ENCODE data around the gene GRIFIN.
A peak's percentile ranks its signal among the peaks of the same experiment; 100 is the strongest.

GRIFIN gene

GRCh38 chr7:2490181-2490651, 14.0 kb upstream of the GRIFIN start:
- no peaks in the 10 kb centered on the region for H3K36me3 ChIP-seq (ENCODE audit: control insufficient read depth in 2 of 2, insufficient read depth in 2 of 2, low read length in 2 of 2)
- no peak overlapping the region for H3K9ac ChIP-seq (ENCODE audit: low read depth in 1 of 2, low read length in 2 of 2)
- no peaks in the 10 kb centered on the region for H3K9me3 ChIP-seq (ENCODE audit: control insufficient read depth in 2 of 2, low read length in 2 of 2)
- H3K4me3 ChIP-seq (ENCODE audit: low read length in 2 of 2) = no peak overlapping the region
- H3K4me1 ChIP-seq (ENCODE audit: control insufficient read depth in 2 of 2, insufficient read depth in 2 of 2, low read length in 2 of 2) = peaks cover 10 to 22% of the 10 kb centered on the region in 2 donors
- no peak overlapping the region for H3K27ac ChIP-seq (ENCODE audit: low read depth in 2 of 2, low read length in 2 of 2)
- H3K27me3 ChIP-seq (ENCODE audit: control insufficient read depth in 2 of 2, insufficient read depth in 2 of 2, low read length in 2 of 2) = peaks cover 0 to 2% of the 10 kb centered on the region in 2 donors

DNA sequence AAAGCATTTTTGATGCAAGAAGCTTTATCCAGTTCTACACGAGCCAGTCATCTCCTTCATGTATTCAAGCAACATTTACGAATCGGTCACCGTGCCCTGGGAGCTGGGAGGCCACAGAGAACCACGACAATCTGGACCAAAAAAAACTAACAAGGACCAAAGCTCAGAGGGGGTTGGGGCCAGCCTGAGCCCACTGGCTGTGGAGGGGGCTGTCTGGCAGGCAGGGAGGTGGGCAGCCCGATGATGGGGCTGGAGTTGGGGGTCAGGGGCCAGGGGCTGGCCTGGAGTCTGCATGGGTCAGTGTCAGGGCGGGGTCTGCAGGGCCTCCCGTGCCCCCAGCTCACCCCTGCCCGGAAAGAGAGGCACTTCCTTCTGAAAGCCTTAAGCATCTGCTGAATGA, 12.5 kb upstream of the GRIFIN start:
- H3K4me1 ChIP-seq (ENCODE audit: control insufficient read depth in 2 of 2, insufficient read depth in 2 of 2, low read length in 2 of 2) = peaks cover 4 to 10% of the 10 kb centered on the region in 2 donors
- no peak overlapping the region for H3K4me3 ChIP-seq (ENCODE audit: low read length in 2 of 2)
- H3K27me3 ChIP-seq (ENCODE audit: control insufficient read depth in 2 of 2, insufficient read depth in 2 of 2, low read length in 2 of 2) = peaks cover 0 to 2% of the 10 kb centered on the region in 2 donors
- no peak overlapping the region for H3K27ac ChIP-seq (ENCODE audit: low read depth in 2 of 2, low read length in 2 of 2)
- no peak overlapping the region for H3K9ac ChIP-seq (ENCODE audit: low read depth in 1 of 2, low read length in 2 of 2)
- H3K36me3 ChIP-seq (ENCODE audit: control insufficient read depth in 2 of 2, insufficient read depth in 2 of 2, low read length in 2 of 2) = no peaks in the 10 kb centered on the region
- H3K9me3 ChIP-seq (ENCODE audit: control insufficient read depth in 2 of 2, low read length in 2 of 2) = no peaks in the 10 kb centered on the region

- Histone ChIP-seq H3K36me3 (ENCODE audit: control insufficient read depth in 2 of 2, insufficient read depth in 2 of 2, low read length in 2 of 2) (no peaks in the 10 kb centered on the region), H3K4me1 (ENCODE audit: control insufficient read depth in 2 of 2, insufficient read depth in 2 of 2, low read length in 2 of 2) (peaks cover 2 to 6% of the 10 kb centered on the region in 2 donors), H3K27ac (ENCODE audit: low read depth in 2 of 2, low read length in 2 of 2) (no peak overlapping the region), H3K27me3 (ENCODE audit: control insufficient read depth in 2 of 2, insufficient read depth in 2 of 2, low read length in 2 of 2) (peaks cover 0 to 2% of the 10 kb centered on the region in 2 donors), H3K9ac (ENCODE audit: low read depth in 1 of 2, low read length in 2 of 2) (no peak overlapping the region), H3K4me3 (ENCODE audit: low read length in 2 of 2) (no peak overlapping the region), H3K9me3 (ENCODE audit: control insufficient read depth in 2 of 2, low read length in 2 of 2) (no peaks in the 10 kb centered on the region)
These were observed 12.1 kb upstream of the GRIFIN start for GRCh38 chr7:2488272-2488645.

DNA sequence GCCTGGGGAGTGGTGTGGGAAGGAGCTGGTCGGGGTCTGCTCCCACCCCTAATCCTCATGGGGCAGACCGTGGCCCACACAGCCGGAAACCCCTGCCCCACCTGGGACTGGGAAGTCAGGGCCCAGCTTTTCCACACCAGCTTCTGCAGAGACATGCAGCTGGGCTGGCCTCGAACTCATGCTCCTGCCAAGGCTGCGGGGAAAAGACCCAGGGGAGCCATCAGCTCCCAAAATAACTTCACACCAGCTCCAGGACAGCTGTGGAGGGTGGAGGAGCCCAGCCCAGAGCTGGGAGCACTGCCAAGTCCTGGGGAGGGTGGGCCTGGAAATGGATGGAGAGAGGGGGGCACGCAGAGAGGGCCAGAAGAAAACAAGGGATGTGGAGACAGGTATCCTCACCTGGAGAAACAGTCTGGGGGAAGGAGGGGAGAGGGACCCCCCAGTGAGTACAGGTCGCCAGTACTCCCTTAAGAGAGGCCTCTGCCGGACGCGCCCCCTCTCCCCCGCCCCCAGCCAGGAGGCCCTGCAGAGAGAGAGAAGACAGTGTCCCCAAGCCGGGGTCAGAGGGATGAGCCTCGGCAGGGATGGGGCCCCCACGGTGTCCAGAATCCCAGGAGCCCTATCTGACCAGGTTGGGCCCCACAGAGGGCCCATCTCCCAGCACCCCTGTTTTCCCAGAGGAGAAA, 11.5 kb upstream of the GRIFIN start:
- H3K4me3 ChIP-seq (ENCODE audit: low read length in 2 of 2) = no peak overlapping the region

GRCh38 chr7:2484868-2485267, 8.7 kb upstream of the GRIFIN start:
- Histone ChIP-seq H3K27me3 (ENCODE audit: control insufficient read depth in 2 of 2, insufficient read depth in 2 of 2, low read length in 2 of 2) (no peaks in the 10 kb centered on the region), H3K4me3 (ENCODE audit: low read length in 2 of 2) (no peak overlapping the region), H3K27ac (ENCODE audit: low read depth in 2 of 2, low read length in 2 of 2) (no peak overlapping the region), H3K36me3 (ENCODE audit: control insufficient read depth in 2 of 2, insufficient read depth in 2 of 2, low read length in 2 of 2) (no peaks in the 10 kb centered on the region), H3K9me3 (ENCODE audit: control insufficient read depth in 2 of 2, low read length in 2 of 2) (peaks cover 3 to 5% of the 10 kb centered on the region in 2 donors), H3K4me1 (ENCODE audit: control insufficient read depth in 2 of 2, insufficient read depth in 2 of 2, low read length in 2 of 2) (no peaks in the 10 kb centered on the region), H3K9ac (ENCODE audit: low read depth in 1 of 2, low read length in 2 of 2) (no peak overlapping the region)

More for the DNA sequence above, 11.5 kb upstream of the GRIFIN start:
- H3K27me3 ChIP-seq (ENCODE audit: control insufficient read depth in 2 of 2, insufficient read depth in 2 of 2, low read length in 2 of 2) = no peaks in the 10 kb centered on the region
- H3K9ac ChIP-seq (ENCODE audit: low read depth in 1 of 2, low read length in 2 of 2) = no peak overlapping the region
- no peaks in the 10 kb centered on the region for H3K36me3 ChIP-seq (ENCODE audit: control insufficient read depth in 2 of 2, insufficient read depth in 2 of 2, low read length in 2 of 2)
- no peak overlapping the region for H3K27ac ChIP-seq (ENCODE audit: low read depth in 2 of 2, low read length in 2 of 2)
- peaks cover 0 to under 1% of the 10 kb centered on the region in 2 donors for H3K4me1 ChIP-seq (ENCODE audit: control insufficient read depth in 2 of 2, insufficient read depth in 2 of 2, low read length in 2 of 2)
- peaks cover 3% of the 10 kb centered on the region in 2 donors for H3K9me3 ChIP-seq (ENCODE audit: control insufficient read depth in 2 of 2, low read length in 2 of 2)

GRCh38 chr7:2483494-2483893, 7.3 kb upstream of the GRIFIN start:
- peaks cover 5 to 8% of the 10 kb centered on the region in 2 donors for H3K4me1 ChIP-seq (ENCODE audit: control insufficient read depth in 2 of 2, insufficient read depth in 2 of 2, low read length in 2 of 2)
- peaks cover 3 to 5% of the 10 kb centered on the region in 2 donors for H3K9me3 ChIP-seq (ENCODE audit: control insufficient read depth in 2 of 2, low read length in 2 of 2)
- no peak overlapping the region for H3K4me3 ChIP-seq (ENCODE audit: low read length in 2 of 2)
- peaks cover 0 to 4% of the 10 kb centered on the region in 2 donors for H3K27me3 ChIP-seq (ENCODE audit: control insufficient read depth in 2 of 2, insufficient read depth in 2 of 2, low read length in 2 of 2)
- H3K36me3 ChIP-seq (ENCODE audit: control insufficient read depth in 2 of 2, insufficient read depth in 2 of 2, low read length in 2 of 2) = no peaks in the 10 kb centered on the region
- no peak overlapping the region for H3K27ac ChIP-seq (ENCODE audit: low read depth in 2 of 2, low read length in 2 of 2)
- H3K9ac ChIP-seq (ENCODE audit: low read depth in 1 of 2, low read length in 2 of 2) = no peak overlapping the region

- Histone ChIP-seq H3K4me3 (ENCODE audit: low read length in 2 of 2) (no peak overlapping the region), H3K27ac (ENCODE audit: low read depth in 2 of 2, low read length in 2 of 2) (no peak overlapping the region), H3K4me1 (ENCODE audit: control insufficient read depth in 2 of 2, insufficient read depth in 2 of 2, low read length in 2 of 2) (peaks cover 11 to 14% of the 10 kb centered on the region in 2 donors), H3K36me3 (ENCODE audit: control insufficient read depth in 2 of 2, insufficient read depth in 2 of 2, low read length in 2 of 2) (no peaks in the 10 kb centered on the region), H3K9me3 (ENCODE audit: control insufficient read depth in 2 of 2, low read length in 2 of 2) (peaks cover 3 to 5% of the 10 kb centered on the region in 2 donors), H3K27me3 (ENCODE audit: control insufficient read depth in 2 of 2, insufficient read depth in 2 of 2, low read length in 2 of 2) (peaks cover 0 to 4% of the 10 kb centered on the region in 2 donors), H3K9ac (ENCODE audit: low read depth in 1 of 2, low read length in 2 of 2) (no peak overlapping the region)
These were observed 6.7 kb upstream of the GRIFIN start for GRCh38 chr7:2482725-2483451.

DNA sequence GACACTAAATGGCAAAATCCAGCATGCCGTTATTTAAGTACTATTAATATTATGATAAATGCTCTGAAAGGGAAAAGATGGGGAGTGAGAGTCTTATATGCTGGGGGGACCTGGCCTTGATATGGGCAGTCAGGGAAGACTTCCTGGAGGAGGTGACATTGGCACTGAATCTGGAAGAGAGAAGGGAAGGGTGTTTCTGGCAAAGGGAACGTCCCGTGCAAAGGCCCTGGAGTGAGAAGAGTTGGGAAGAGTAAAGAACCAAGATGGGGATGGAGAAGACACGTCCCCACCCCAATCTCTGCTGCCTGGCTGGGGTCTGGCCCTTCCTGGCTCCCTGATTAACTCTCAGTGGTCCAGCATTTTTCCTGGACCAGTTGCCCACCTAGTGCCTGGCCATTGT, 5.0 kb upstream of the GRIFIN start:
- peaks cover 0 to 4% of the 10 kb centered on the region in 2 donors for H3K27me3 ChIP-seq (ENCODE audit: control insufficient read depth in 2 of 2, insufficient read depth in 2 of 2, low read length in 2 of 2)
- no peak overlapping the region for H3K27ac ChIP-seq (ENCODE audit: low read depth in 2 of 2, low read length in 2 of 2)
- peaks cover 3 to 5% of the 10 kb centered on the region in 2 donors for H3K9me3 ChIP-seq (ENCODE audit: control insufficient read depth in 2 of 2, low read length in 2 of 2)
- peaks cover 16 to 26% of the 10 kb centered on the region in 2 donors for H3K4me1 ChIP-seq (ENCODE audit: control insufficient read depth in 2 of 2, insufficient read depth in 2 of 2, low read length in 2 of 2)
- no peaks in the 10 kb centered on the region for H3K36me3 ChIP-seq (ENCODE audit: control insufficient read depth in 2 of 2, insufficient read depth in 2 of 2, low read length in 2 of 2)
- no peak overlapping the region for H3K4me3 ChIP-seq (ENCODE audit: low read length in 2 of 2)
- no peak overlapping the region for H3K9ac ChIP-seq (ENCODE audit: low read depth in 1 of 2, low read length in 2 of 2)

GRCh38 chr7:2480070-2480408, 3.8 kb upstream of the GRIFIN start:
- Histone ChIP-seq H3K9ac (ENCODE audit: low read depth in 1 of 2, low read length in 2 of 2) (no peak overlapping the region), H3K36me3 (ENCODE audit: control insufficient read depth in 2 of 2, insufficient read depth in 2 of 2, low read length in 2 of 2) (no peaks in the 10 kb centered on the region), H3K27me3 (ENCODE audit: control insufficient read depth in 2 of 2, insufficient read depth in 2 of 2, low read length in 2 of 2) (peaks cover 0 to 4% of the 10 kb centered on the region in 2 donors), H3K4me1 (ENCODE audit: control insufficient read depth in 2 of 2, insufficient read depth in 2 of 2, low read length in 2 of 2) (peaks cover 16 to 26% of the 10 kb centered on the region in 2 donors), H3K9me3 (ENCODE audit: control insufficient read depth in 2 of 2, low read length in 2 of 2) (peaks cover 3 to 5% of the 10 kb centered on the region in 2 donors), H3K27ac (ENCODE audit: low read depth in 2 of 2, low read length in 2 of 2) (no peak overlapping the region), H3K4me3 (ENCODE audit: low read length in 2 of 2) (no peak overlapping the region)

DNA sequence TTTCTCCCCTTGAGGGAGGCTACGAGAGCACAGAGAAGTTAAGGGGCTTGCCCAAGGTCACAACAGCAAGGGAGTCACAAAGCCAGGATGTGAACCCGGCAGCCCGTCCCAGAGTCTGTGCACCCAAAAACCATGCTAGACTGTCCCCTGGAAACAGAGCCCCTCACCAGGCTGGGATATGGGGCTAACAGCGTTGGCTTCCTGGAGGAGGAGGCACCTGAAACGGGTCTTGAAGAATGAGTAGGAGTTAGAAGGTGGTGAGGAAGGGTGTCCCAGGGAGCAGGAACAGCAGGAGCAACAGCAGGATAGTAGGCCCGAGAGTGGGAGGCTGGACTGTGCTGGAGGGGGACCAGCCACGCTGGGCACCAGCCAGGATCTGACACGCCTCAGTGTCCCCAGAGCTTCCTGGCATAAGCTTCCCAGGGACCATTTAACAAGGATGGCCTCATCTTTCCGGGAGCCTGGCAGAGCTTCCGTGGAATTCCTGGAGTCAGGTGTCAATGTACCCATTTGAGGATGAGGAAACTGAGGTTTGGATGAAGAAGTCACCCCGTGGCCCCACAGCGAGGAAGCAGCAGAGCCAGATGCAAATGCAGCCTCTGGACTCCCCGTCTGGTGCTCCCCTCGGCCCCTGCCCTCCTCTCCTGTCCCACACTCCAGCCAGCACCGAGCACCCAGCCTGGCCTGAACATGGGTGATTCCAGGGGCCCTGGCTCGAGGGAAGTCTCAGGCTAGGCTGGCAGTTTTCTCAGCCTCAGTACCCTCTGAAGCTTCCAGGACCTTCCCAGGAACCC, 3.3 kb upstream of the GRIFIN start:
- Histone ChIP-seq H3K27ac (ENCODE audit: low read depth in 2 of 2, low read length in 2 of 2) (no peak overlapping the region), H3K9ac (ENCODE audit: low read depth in 1 of 2, low read length in 2 of 2) (peak overlapping the region in 1 of 2 donors; percentile 77), H3K4me3 (ENCODE audit: low read length in 2 of 2) (no peak overlapping the region), H3K27me3 (ENCODE audit: control insufficient read depth in 2 of 2, insufficient read depth in 2 of 2, low read length in 2 of 2) (peaks cover 0 to 4% of the 10 kb centered on the region in 2 donors), H3K36me3 (ENCODE audit: control insufficient read depth in 2 of 2, insufficient read depth in 2 of 2, low read length in 2 of 2) (no peaks in the 10 kb centered on the region), H3K9me3 (ENCODE audit: control insufficient read depth in 2 of 2, low read length in 2 of 2) (peaks cover 3 to 5% of the 10 kb centered on the region in 2 donors), H3K4me1 (ENCODE audit: control insufficient read depth in 2 of 2, insufficient read depth in 2 of 2, low read length in 2 of 2) (peaks cover 16 to 26% of the 10 kb centered on the region in 2 donors)
